ENCODE data around the gene NXPH4. TPM values are rescaled to one million over a fixed set of nuclear protein-coding genes. Genes with fewer than 3 reads are reported as not detected.

Gene NXPH4
- total RNA-seq, 1 donor from 2014 or later, result 15.1 TPM

DNA sequence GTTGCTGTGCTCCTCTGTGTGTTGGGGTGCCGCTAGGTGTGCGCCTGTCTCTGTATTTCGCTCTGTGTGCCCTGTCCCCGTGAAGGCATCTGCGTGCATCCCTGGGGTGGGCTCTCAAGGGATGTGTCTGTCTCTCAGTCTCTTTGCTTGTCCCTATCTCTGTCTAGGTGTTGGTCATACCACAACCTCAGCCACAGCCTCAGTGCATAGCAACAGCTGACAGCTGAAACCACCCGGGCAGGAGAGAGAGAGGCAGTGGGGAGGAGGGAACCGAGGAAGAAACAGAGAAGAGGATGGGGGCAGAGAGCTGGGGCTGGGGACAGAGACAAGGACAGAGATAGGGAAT lies 953 bp upstream of the NXPH4 start:
- TF ChIP-seq, protein P1, sequence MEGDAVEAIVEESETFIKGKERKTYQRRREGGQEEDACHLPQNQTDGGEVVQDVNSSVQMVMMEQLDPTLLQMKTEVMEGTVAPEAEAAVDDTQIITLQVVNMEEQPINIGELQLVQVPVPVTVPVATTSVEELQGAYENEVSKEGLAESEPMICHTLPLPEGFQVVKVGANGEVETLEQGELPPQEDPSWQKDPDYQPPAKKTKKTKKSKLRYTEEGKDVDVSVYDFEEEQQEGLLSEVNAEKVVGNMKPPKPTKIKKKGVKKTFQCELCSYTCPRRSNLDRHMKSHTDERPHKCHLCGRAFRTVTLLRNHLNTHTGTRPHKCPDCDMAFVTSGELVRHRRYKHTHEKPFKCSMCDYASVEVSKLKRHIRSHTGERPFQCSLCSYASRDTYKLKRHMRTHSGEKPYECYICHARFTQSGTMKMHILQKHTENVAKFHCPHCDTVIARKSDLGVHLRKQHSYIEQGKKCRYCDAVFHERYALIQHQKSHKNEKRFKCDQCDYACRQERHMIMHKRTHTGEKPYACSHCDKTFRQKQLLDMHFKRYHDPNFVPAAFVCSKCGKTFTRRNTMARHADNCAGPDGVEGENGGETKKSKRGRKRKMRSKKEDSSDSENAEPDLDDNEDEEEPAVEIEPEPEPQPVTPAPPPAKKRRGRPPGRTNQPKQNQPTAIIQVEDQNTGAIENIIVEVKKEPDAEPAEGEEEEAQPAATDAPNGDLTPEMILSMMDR (conservative IDR thresholded peaks at IDR 0.05), result no peak
- Mint-ChIP-seq H3K4me1 (ENCODE audit: unreplicated experiment) (peaks cover 52% of the 10 kb centered on the region), H3K4me3 (peak overlapping the region; percentile 86), H3K9me3 (no peaks in the 10 kb centered on the region), H3K27me3 (peaks cover 60% of the 10 kb centered on the region), H3K36me3 (no peaks in the 10 kb centered on the region), H3K27ac (peak overlapping the region; percentile 97)
- no peak for DNase-seq (ENCODE audit: extremely low spot score, unreplicated experiment)

DNA sequence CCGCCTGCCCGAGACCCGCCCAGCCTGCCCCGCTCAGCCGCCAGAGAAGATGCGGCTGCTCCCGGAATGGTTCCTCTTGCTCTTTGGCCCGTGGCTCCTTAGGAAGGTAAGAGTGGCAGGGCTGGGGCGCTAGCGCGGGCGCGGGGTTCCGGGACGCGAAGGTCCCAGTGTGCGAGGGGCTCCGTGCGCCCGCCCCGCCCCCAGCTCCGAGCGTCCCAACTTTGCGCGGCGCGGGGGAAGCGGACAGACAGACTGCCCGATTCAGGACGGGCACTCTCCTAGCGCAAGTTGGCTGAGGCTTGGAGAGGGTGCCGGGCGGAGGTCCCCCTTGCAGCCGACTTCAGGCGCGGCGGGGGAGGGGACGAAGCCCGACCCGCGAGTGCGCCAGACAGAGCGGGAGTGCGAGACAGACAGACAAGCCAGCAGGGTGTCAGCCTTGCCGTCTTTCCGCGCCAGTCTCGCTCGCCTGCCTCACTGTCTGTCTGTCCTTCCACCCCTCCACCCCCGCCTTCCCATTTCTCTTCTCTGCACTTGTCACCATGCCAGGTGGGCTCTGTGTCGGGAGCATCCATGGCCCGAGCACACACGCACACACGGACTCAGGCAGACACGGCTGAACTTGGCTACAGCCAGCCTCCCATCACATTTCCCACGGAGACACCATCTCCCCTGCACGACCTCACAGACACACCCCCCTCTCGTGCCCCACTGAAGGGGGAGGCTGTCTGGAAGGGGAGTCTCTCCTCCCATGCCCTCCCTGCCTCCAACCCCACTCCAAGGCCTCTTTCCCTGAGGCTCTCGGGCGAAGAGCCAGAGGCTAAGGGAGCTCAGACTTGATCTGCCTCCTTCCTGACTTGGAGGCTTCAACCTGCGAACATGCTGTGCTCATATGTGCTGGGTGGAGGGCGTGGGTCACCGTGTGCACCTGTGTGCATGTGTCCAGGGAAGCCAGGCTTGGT lies 606 bp downstream of the NXPH4 start:
- Mint-ChIP-seq H3K36me3 (no peaks in the 10 kb centered on the region), H3K27me3 (peaks cover 74% of the 10 kb centered on the region), H3K4me3 (peak overlapping the region; percentile 82), H3K9me3 (no peaks in the 10 kb centered on the region), H3K4me1 (ENCODE audit: unreplicated experiment) (peaks cover 57% of the 10 kb centered on the region), H3K27ac (peak overlapping the region; percentile 60)
- TF ChIP-seq, protein P1 (conservative IDR thresholded peaks at IDR 0.05), result no peak
- no peak for DNase-seq (ENCODE audit: extremely low spot score, unreplicated experiment)

DNA sequence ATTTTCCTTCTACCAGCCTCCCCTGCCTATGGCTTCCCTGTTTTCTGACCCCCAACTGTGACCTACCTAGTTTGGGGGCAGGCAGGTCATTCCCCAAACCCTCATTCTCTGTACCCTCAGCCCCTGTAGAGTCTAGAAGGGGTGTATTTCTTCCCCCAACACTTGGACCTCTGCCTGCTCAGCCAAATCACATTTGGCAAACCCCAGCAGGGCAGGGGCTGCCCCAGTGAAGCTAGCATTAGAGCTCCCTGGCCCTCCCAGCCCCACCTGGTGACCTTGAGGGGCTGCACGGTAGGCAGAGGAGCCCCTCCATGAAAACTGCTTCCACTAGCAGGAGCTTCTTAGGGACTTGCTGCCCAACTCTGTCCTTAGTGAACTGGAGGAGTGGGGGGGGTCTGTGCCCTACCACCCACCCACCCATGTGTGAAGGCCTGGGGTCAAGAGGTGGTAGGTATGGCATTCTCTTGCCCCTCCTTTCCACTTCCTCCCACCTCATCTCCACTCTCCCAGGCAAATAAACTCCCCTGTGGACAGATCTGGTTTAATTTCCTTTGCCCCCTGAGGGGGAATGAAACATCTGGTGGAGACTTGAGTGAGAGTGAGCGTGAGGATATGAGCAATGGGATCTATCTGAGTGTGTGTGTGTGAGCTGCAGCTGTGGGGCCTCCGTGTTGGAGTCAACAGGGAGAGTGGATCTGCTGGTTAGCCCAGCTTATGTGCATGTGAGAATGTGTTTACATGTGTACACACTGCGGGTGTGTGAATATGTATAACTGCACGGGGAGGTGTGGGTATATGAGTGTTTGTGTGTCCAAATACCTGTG lies 1.6 kb downstream of the NXPH4 start:
- no peaks in the 10 kb centered on the region for H3K36me3 Mint-ChIP-seq
- peaks cover 83% of the 10 kb centered on the region for H3K27me3 Mint-ChIP-seq
- H3K9me3 Mint-ChIP-seq, result no peaks in the 10 kb centered on the region
- DNase-seq (ENCODE audit: extremely low spot score, unreplicated experiment), result no peak
- peak overlapping the region; percentile 82 for H3K4me3 Mint-ChIP-seq
- peak overlapping the region; percentile 60 for H3K27ac Mint-ChIP-seq
- TF ChIP-seq, protein P1 (conservative IDR thresholded peaks at IDR 0.05), result no peak
- H3K4me1 Mint-ChIP-seq (ENCODE audit: unreplicated experiment), result peaks cover 62% of the 10 kb centered on the region

DNA sequence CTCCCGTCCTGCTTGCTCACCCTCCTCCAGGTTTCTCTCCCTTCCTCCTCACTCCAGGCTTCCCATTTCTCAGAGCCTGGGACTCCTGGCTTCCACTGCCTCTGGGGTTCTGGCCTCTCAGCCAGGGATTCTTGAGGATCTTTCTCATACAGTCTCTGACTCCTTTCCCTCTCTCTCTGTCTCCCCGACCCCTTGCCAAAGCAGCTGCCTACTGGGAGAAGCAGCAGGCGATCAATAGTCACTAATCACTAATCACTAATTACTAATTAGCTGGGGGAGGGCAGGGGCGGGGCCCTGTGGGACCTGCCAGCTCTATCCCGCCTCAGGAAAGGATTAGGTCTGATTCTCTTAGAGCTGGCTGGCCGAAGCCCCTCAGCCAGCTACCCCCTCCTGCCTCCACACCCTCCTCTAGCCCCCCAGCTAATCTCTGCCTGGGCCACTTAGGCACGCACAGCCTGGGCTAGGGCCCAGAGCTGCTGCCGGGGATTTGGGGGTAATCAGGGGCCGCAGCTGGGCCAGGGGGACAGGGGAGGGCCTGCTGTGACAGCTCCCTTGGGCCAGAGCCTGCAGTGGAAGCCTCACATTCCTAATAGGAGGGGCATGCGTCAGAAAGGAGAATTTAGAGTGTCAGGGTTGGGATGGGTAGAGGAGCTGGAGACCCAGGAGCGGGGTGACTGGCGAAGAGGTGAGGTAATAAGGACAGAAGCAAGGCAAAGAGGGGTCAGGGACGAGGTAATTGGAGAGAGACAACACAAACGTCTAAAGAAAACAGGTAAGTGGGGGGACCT lies 2.8 kb downstream of the NXPH4 start:
- peak overlapping the region; percentile 82 for H3K4me3 Mint-ChIP-seq
- no peaks in the 10 kb centered on the region for H3K36me3 Mint-ChIP-seq
- peaks cover 56% of the 10 kb centered on the region for H3K4me1 Mint-ChIP-seq (ENCODE audit: unreplicated experiment)
- H3K9me3 Mint-ChIP-seq, result no peaks in the 10 kb centered on the region
- TF ChIP-seq, protein P1 (conservative IDR thresholded peaks at IDR 0.05), result no peak
- peak overlapping the region; percentile 60 for H3K27ac Mint-ChIP-seq
- no peak for DNase-seq (ENCODE audit: extremely low spot score, unreplicated experiment)
- H3K27me3 Mint-ChIP-seq, result peaks cover 84% of the 10 kb centered on the region

All from type B pancreatic cell (in vitro differentiated cells).